ENCODE results near the gene SERPINE2. TPM values are rescaled to one million over a fixed set of nuclear protein-coding genes. Genes with fewer than 3 reads are reported as not detected.

Gene SERPINE2
- total RNA-seq, 1 donor from 2014 or later, result 9.8 TPM

GRCh38 chr2:223989206-223989855, 49.8 kb downstream of the SERPINE2 start:
- DNase-seq, result no peak
- H3K4me1 ChIP-seq, result no peaks in the 10 kb centered on the region
- no peak overlapping the region for H3K27ac ChIP-seq (replicated peaks)
- no peak for TF ChIP-seq CTCF (IDR thresholded peaks at IDR 0.05; ENCODE audit: borderline replicate concordance)
- peaks cover 5% of the 10 kb centered on the region for H3K36me3 ChIP-seq
- H3K4me3 ChIP-seq, result no peak overlapping the region
- intact Hi-C loops (cut with micrococcal nuclease), result no loop called here
- H3K9me3 ChIP-seq (replicated peaks), result no peaks in the 10 kb centered on the region
- peaks cover 5% of the 10 kb centered on the region for H3K27me3 ChIP-seq (ENCODE audit: low read depth)

GRCh38 chr2:223981241-223981640, 57.8 kb downstream of the SERPINE2 start:
- H3K4me3 ChIP-seq, result no peak overlapping the region
- H3K27me3 ChIP-seq (ENCODE audit: low read depth), result no peaks in the 10 kb centered on the region
- H3K4me1 ChIP-seq, result no peaks in the 10 kb centered on the region
- no peak for TF ChIP-seq CTCF (IDR thresholded peaks at IDR 0.05; ENCODE audit: borderline replicate concordance)
- no peak for DNase-seq
- peaks cover 9% of the 10 kb centered on the region for H3K36me3 ChIP-seq
- H3K27ac ChIP-seq (replicated peaks), result no peak overlapping the region
- no peaks in the 10 kb centered on the region for H3K9me3 ChIP-seq (replicated peaks)
- intact Hi-C loops (cut with micrococcal nuclease), result no loop called here

GRCh38 chr2:223980803-223981202, 58.3 kb downstream of the SERPINE2 start:
- no peaks in the 10 kb centered on the region for H3K27me3 ChIP-seq (ENCODE audit: low read depth)
- TF ChIP-seq CTCF (IDR thresholded peaks at IDR 0.05; ENCODE audit: borderline replicate concordance), result no peak
- intact Hi-C loops (cut with micrococcal nuclease), result no loop called here
- no peak overlapping the region for H3K4me3 ChIP-seq
- H3K9me3 ChIP-seq (replicated peaks), result no peaks in the 10 kb centered on the region
- H3K4me1 ChIP-seq, result no peaks in the 10 kb centered on the region
- peaks cover 9% of the 10 kb centered on the region for H3K36me3 ChIP-seq
- no peak overlapping the region for H3K27ac ChIP-seq (replicated peaks)
- DNase-seq, result no peak

GRCh38 chr2:223980397-223980735, 58.7 kb downstream of the SERPINE2 start:
- Histone ChIP-seq H3K4me1 (no peaks in the 10 kb centered on the region), H3K4me3 (no peak overlapping the region), H3K9me3 (replicated peaks) (no peaks in the 10 kb centered on the region), H3K27me3 (ENCODE audit: low read depth) (no peaks in the 10 kb centered on the region), H3K27ac (replicated peaks) (no peak overlapping the region), H3K36me3 (peaks cover 9% of the 10 kb centered on the region)
- intact Hi-C loops (cut with micrococcal nuclease), result no loop called here
- no peak for TF ChIP-seq CTCF (IDR thresholded peaks at IDR 0.05; ENCODE audit: borderline replicate concordance)
- no peak for DNase-seq

GRCh38 chr2:223979730-223980396, 59.2 kb downstream of the SERPINE2 start:
- intact Hi-C loops (cut with micrococcal nuclease), result no loop called here
- Histone ChIP-seq H3K27me3 (ENCODE audit: low read depth) (no peaks in the 10 kb centered on the region), H3K4me3 (no peak overlapping the region), H3K4me1 (no peaks in the 10 kb centered on the region), H3K36me3 (peaks cover 9% of the 10 kb centered on the region), H3K27ac (replicated peaks) (no peak overlapping the region), H3K9me3 (replicated peaks) (no peaks in the 10 kb centered on the region)
- TF ChIP-seq CTCF (IDR thresholded peaks at IDR 0.05; ENCODE audit: borderline replicate concordance), result no peak
- no peak for DNase-seq

All from left ventricle myocardium inferior (tissue), 1 donor.